Ovary (tissue), 3 donors: ENCODE measurements around the gene BBS1.

Experiments used
- CTCF ChIP-seq, 3 donors: fragments of 450-650 bp in 2 of 3; fragments of 200-600 bp in 1 of 3; IDR thresholded peaks; one replicate each; pipeline versions ENCODE4 v1.5.1 to v1.8.0; 2016 to 2022; ENCODE audit warnings: antibody characterized with exemption in 3 of 3, mild to moderate bottlenecking in 1 of 3
- EP300 ChIP-seq: sonication (generic); formaldehyde crosslinking; IDR thresholded peaks from one replicate; pipeline ENCODE4 v1.6.1; 2017; ENCODE audit warnings: antibody characterized with exemption
- POLR2A ChIP-seq: fragments of 450-650 bp; IDR thresholded peaks from one replicate; pipeline ENCODE4 v1.6.1; 2017; ENCODE audit warnings: antibody characterized with exemption, mild to moderate bottlenecking, moderate library complexity
- donor health status: DM: no; HTN: no; CAD: no.

DNA sequence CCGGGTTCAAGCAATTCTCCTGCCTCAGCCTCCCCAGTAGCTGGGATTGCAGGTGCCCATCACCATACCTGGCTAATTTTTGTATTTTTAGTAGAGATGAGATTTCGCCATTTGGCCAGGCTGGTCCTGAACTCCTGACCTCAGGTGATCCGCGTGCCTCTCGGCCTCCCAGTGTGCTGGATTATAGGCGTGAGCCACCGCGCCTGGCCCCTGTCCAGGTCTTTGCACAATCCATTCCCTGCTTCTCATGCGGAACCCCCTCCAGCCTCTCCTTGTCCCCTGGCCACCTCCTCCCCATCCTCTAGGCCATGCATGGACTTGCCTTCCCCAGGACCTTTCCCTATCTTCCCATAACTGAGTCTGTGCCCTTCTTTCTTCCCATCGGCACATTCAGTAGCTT lies 21.5 kb upstream of the BBS1 start:
- TF ChIP-seq CTCF (IDR thresholded peaks at IDR 0.05) (no peak), POLR2A (no peak), EP300 (no peak)
